A673 (cell line): Measurements from ENCODE around the gene COL28A1.

ENCODE experiments used
- EZH2 ChIP-seq: fragments of 200-600 bp; sonication (generic); IDR thresholded peaks from 2 replicates; pipeline ENCODE4 v1.6.1; 2017; ENCODE audit warnings: borderline replicate concordance, low read depth, mild to moderate bottlenecking, mixed read lengths, antibody characterized with exemption, low read length; ENCODE audit not compliant: poor library complexity, severe bottlenecking
- TF ChIP-seq, protein P1 (sequence below): fragments of 300-800, 200-600 bp; sonication (generic); conservative IDR thresholded peaks from 2 replicates; pipeline ENCODE4 v1.5.1; 2017; ENCODE audit warnings: low read depth, mild to moderate bottlenecking, antibody characterized with exemption, low read length, moderate library complexity, mixed read lengths

DNA sequence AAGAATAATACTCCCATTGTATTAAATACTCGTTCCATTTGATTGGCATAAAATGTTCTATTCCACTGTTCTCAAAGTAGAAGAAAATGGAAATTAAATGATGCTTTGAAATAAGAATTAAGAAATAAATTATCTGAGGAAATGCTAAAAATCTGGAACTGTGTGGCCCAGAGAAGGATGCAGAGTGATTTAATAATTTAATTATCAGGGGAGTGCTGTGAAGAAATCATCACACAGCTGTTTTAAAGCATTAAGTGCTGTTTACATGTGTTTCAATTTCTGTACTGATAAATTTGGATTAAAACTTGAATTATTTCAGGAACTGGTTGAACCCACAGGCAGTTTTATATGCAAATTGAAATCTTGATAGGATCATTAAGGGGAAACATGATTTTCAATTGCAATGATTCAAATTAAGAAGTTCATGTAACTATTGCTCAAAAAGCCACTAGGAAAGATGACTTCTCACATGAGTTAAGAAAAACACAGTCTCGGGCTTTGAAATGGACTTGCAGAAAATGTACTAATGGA, 56.3 kb downstream of the COL28A1 start:
- TF ChIP-seq, protein P1, sequence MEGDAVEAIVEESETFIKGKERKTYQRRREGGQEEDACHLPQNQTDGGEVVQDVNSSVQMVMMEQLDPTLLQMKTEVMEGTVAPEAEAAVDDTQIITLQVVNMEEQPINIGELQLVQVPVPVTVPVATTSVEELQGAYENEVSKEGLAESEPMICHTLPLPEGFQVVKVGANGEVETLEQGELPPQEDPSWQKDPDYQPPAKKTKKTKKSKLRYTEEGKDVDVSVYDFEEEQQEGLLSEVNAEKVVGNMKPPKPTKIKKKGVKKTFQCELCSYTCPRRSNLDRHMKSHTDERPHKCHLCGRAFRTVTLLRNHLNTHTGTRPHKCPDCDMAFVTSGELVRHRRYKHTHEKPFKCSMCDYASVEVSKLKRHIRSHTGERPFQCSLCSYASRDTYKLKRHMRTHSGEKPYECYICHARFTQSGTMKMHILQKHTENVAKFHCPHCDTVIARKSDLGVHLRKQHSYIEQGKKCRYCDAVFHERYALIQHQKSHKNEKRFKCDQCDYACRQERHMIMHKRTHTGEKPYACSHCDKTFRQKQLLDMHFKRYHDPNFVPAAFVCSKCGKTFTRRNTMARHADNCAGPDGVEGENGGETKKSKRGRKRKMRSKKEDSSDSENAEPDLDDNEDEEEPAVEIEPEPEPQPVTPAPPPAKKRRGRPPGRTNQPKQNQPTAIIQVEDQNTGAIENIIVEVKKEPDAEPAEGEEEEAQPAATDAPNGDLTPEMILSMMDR, result no peak
- TF ChIP-seq EZH2, result no peak
